GM21360 (cell line): Measurements from ENCODE around the gene RPL12.
A peak's percentile ranks its signal among the peaks of the same experiment; 100 is the strongest.
"Not testable (repeated sequence)": the region's sequence is repeated elsewhere in the genome, so short reads cannot be mapped to it uniquely, and the experiment has no call there.

Experiments used
- ATAC-seq: cut with Tn5 transposase; IDR thresholded peaks from one replicate; pipeline ENCODE4 v1.9.1; 2021; ENCODE audit warnings: mild to moderate bottlenecking, moderate library complexity; ENCODE audit not compliant: unreplicated experiment

RPL12 gene

DNA sequence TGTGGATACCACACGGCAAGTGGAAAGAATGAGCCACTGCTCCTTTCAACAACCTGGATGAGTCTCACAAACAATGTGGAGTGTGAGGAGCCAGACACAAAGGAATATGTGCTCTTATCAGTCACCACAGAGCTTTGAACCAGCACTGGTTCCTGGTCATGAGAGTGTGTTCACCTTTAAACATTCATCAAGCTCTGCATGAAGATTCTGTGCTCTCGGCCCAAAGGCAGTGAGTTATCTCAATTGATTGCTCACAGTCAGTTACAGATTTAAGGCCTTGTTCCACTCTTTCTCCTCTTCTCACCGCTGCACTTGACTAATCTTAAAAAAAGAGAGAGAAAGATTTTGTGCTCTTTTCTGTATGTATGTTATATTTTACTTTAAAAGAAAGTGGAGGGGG lies 19.5 kb upstream of the RPL12 start:
- ATAC-seq: no peak

DNA sequence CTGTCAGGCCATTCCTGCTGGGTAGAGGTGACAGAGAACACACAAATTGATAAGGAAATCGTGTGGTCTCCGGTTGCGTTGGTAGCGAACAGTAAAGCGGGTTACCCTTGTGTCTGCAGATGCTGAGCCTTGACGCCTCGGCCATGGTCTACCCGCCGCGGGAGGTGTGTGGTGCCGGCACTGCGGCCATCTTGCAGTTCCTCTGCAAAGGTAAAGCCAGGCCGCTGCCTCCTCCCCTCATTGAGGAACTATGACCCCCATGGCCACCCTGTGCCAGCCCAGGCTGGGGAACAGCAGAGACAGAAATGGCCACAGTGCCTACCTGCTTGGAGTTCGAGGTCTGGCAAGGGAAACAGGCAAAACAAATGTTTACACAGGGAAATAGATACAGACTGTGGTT lies 16.4 kb upstream of the RPL12 start:
- ATAC-seq: no peak

DNA sequence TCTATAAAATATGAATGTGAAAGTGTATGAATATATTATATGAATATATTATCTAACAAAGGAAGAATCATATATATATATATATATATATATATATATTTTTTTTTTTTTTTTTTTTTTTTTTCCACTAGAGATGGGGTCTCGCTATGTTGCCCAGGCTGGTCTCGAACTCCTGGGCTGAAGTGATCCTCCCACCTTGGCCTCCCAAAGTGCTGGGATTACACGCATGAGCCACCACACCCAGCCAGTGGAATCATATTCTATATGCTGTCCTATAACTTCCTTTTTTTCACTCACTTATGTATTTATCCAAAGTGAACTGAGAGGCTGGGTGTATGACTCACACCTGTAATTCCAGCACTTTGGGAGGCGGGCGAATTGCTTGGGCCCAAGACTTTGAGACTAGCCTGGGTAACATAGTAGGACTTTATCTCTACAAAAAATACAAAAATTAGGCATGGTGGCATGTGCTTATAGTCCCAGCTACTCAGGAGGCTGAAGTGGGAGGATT lies 15.3 kb upstream of the RPL12 start:
- ATAC-seq: not testable (repeated sequence)

DNA sequence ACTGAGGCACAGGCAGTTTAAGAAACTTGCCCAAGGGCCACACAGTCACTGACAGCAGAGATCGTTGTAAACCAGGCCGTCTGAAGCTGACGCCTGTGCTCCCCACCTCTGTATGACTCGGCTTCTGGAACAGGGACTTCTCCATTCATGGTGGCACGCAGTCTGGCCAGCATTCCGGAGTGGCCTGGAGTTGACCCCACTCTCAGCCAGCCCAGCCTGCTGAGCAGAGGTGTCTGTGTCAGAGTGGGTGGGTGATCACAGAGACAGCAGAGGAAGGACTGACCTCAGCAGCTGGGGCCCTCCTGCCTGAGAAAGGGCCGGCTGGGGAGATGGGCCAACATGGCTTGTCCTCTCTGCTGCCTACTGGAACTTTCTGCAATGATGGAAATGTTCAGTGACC lies 12.7 kb upstream of the RPL12 start:
- ATAC-seq: no peak

DNA sequence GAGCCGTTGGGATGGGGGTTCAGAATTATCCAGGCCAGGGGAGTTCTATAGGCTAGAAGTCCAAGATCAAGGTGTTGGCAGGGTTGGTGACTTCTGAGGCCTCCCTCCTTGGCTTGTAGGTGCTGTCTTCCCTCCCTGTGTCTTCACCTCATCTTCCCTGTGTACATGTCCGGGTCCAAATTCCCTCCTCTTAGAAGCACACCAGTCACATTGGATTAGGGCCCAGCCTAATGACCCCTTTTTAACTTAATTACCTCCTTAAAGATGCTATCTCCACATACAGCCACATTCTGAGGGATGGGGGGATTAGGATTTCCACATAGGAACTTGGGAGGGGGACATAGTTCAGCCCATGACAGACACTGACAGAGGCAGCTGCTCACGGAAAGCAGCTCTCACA lies 12.2 kb upstream of the RPL12 start:
- no peak for ATAC-seq

DNA sequence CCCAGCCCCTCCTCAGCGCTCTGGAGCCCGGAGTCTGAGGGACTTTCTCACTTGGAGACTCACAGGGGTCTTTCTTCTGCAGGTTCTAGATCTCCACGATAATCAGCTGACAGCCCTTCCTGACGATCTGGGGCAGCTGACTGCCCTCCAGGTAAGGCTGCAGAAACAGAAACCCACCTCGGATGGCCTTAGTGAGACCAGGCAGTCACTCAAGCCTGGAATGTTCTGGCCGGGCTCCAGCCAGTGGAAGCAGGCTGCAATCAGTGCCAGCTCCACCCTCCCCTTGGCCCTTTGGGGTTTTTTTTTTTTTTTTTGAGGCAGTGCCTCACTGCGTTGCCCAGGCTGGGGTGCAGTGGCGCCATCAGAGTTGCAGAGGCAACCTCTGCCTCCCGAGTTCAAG lies 7.7 kb upstream of the RPL12 start:
- ATAC-seq: no peak

DNA sequence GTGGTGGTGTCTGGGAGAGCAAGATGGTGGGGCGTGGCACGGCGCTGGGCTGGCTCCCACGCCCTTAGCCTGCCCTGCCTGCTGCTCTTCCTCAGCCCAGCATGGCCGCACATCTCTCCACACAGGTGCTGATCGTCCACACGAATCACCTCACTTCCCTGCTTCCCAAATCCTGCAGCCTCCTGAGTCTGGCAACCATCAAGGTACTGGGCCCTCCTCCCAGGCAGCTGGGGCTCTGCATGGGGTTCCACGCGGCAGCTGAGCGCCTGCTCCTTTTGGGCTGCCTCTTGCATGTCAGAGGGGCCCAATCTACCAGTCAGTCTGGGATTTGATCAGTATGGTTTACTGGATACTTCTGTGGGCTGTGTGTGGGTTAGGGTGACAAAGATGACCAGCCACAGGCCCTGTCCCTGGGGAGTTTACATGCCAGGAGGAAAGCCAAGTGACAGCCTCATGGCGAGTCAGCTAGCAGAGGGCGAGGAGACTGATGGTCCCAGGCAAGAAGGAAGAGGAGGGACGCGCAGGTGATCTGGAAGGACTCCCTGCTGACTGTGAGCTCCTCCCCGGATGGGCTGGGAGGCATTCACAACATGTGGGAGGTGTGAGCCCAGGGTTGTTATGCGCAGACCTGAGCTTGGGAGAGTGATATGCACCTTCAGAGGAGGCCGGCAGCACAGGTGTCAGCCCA lies 6.1 kb upstream of the RPL12 start:
- no peak for ATAC-seq

DNA sequence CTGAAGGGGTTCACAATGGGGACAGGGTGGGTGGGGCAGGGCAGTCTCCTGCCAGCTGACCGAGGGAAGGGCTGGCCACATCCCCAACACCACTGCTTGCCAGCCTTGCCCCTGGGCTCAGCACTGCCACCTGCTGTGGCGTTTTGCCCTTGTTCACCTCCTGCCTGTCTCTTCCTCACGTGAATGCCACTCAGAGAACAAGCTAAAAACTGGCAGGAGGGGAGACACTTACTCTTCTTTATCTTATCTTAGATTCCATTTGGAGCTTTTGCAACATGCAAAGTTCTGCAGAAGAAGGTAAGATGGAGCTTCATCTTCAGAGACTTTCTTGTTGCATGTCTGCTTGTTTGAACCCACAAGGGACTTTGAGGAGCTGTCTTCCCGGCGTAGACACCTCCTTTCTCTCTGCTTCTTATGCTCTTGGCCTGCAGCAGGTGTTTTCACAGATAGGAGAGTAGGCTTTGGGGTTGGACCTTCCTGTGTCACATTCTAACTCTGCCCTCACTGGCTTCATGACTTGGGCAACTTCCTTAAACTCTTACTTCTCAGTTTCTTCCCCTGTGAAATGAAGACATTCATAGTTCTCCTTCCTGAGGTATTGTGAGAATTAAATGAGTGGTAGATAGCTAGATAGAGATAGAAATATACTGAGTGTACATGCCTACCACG lies 4.3 kb upstream of the RPL12 start:
- ATAC-seq: no peak

DNA sequence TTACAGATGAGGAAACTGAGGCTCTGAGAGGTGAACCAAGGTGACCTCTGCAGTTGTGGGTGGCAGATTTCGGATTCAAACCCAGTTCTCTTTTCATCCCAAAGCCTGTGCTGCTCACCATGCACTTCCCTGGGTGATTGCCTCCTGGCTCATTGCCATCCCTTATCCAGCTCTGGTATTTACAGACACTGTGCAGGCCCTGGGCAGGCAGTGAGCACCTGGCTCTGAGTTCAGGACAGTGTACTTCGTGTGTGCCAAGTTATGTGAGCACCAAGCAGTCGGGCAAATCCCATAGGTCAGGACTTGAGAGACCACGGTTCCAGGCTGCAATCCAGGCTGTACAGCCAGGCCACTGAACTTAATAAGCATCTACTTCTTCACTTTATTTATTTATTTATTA lies 1.5 kb upstream of the RPL12 start:
- no peak for ATAC-seq

DNA sequence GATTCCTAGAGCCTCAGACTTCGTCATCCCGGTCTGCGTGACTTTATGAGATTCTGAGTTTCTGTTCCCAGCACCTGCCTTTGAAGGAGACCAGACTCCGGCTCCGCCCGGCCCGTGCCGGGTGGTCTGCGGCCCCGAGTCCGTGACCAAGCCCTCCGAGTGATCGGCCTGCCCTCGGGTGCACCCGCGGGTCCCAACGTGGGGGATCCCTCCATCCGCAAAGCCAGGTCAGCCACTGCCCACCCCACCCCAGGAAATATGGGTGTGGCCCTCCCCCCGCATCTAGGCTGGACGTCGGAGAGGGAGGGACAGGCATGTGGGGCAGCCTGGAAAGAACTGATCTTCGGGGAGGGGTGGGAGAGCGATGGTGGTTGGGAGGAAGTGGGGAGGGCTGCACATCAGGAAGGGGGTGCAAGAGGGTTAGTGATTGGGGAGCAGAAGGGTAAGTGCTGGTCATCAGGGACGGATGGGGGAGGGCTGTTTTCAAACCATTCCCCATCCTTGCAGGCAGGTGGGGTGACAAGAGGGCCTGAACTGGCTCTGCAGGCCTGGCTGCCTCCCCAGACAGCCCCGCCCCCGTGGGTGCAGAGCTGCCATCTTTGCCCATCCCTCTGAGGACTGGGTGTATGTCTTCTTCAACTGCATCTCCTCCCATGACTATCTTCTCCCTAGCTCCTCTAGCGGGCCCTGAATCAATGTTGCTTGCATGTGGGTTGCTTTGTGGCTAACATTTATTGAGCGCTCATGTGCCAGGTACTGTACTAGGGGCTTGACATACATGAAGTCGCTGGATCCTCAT lies 851 bp upstream of the RPL12 start:
- ATAC-seq: peak; percentile 10

DNA sequence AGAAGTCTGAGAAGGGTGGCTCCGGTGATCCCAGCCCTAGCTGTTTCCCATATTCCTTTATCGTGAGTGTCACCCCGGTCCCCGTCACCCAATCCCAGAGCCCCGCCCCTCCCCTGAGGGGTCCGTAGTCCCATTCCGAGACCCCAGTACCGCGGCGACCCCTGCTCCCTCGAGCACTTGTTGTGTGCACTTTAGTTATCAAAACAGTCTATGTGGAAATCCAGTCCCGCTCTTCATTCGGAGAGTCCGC lies 327 bp upstream of the RPL12 start:
- no peak for ATAC-seq

DNA sequence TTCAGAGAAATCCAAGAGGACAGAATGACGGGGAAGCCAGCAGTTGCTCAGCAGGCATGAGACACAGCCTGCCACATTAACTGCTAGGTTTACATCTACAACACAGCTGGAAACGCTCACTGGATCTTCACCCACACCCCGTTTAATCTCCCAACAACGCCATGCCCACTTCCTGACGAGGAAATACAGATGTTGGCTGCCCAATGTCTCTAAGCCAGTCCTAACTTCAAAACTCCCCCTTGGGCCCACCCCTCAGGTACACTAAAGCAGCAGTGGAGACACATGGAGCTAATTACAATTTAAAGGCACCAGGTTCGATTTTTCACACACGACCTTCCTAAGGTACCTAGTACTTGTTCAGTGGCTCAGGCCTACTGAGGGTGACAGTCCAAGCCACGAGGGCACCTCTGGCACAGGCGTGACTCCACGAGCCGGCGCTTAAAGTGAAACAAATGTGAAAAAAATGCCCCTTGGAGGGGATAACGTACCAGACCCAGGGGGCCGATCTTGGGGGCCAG lies 904 bp downstream of the RPL12 start:
- no peak for ATAC-seq

DNA sequence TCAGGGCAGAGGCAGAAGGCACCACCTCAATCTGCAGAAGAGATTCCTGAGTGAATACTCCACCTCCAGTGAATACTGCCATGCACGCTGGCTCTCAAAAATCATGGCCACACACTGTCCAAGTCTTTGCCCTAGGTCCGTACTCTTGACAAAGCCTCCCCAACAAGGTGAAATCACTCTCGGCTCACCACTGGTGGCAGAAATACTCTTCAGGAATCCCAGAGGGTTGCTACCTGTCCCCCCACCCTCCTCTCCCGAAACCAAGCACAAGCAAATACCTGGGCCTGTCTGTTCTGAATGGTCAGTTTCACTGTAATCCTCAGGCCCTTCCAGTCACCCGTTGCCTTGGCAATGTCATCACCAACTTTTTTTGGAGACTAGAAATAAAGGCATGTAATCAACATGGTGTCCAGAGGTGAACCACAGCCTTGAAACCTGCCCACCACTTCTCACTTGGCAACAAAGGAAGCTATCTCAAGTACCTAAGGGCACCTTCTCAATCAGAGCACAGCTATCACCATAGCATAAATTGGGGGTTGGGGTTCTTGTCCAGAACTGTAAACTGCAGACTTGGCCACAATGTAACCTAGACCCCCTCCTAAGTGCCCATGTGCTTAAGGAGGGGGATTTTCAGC lies 1.8 kb downstream of the RPL12 start:
- no peak for ATAC-seq

DNA sequence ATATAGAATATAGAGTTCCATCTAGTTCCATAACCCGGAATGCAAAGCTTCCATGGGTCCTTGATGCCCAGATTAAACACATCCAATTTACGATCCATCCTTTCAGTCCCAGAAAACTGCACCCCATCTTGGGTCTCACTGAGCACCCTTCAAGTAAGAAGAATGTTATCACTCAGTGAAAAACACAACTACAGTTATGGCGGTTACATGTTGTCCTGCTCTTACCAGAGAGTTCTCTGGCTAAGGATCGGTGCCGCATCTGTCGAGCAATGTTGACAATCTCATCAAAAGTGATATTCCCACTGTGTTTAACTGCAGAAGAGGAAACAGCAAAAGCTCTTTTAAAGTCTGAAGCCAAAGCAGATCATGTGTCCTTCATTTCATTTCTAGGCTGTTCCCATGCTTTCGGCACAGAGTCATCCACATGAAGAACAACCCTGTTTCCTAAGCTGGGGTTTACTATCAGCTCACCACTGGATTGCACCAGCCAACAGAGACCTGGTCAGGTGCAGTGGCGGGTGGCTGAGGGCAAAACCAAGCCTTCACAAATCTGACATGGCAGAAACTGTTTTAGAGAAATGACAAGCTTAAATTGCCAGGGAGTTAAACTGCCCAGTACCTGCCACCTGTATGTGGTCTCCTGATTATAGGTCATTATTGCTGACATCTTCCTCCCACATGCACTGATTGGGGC lies 2.9 kb downstream of the RPL12 start:
- no peak for ATAC-seq

DNA sequence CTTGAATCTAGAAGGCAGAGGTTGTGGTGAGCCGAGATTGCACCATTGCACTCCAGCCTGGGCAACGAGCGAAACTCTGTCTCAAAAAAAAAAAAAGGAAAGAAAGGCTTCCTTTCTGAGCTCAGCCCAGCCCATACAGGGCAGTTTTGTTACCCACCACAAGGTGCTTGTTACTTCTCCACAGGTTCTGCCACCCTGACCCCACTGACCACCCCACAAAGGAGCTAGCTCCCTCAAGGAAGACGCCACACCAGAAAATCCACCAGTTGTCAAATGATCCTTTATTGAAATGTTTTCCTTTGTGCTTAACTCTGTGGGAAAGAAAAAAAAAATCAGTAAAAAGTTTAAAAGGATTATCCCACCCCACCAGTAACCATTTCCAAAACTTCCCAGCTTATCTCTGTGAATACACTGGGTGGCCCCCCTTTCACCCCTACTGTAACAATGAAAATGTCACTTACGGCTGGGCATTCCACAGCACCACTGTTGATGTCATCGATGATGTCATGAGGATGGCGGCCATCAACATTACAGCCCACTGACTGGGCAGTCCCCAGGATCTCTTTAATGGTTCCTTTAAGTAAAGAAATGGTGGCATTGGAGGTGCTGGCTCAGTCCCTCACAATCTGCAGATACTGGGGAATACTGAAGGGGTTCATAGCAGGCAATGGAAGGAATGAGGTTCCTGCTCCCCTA lies 3.6 kb downstream of the RPL12 start:
- ATAC-seq: no peak

DNA sequence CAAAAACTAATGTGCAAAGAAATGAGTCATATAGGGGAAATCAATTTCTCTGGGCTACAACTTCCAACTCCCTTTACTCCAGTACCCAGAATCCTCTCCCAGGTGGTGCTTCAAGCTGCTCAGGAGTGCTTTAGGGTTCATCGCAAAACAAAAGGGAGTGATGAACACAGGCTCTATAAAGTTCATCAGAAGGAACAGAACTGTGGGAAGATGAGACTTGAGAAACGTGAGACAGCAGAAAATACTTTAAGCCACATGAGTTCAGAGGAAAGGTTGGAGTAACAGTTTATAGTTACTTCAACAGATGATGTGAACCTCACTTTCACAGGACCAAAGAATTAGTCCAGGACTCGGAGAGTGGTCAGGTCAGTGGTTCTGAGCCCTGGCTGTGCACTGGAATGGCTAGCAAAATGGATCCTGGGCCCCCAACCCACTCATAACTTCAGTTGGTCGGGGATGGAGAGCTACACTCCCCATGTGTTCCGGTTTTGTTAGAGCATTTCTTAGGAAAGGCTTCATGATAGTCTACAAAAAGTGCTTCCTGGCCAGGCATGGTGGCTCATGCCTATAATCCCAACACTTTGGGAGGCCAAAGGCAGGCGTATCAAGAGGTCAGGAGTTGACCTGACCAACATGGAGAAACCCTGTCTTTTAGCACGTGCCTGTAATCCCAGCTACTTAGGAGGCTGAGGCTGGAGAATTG lies 4.3 kb downstream of the RPL12 start:
- no peak for ATAC-seq

DNA sequence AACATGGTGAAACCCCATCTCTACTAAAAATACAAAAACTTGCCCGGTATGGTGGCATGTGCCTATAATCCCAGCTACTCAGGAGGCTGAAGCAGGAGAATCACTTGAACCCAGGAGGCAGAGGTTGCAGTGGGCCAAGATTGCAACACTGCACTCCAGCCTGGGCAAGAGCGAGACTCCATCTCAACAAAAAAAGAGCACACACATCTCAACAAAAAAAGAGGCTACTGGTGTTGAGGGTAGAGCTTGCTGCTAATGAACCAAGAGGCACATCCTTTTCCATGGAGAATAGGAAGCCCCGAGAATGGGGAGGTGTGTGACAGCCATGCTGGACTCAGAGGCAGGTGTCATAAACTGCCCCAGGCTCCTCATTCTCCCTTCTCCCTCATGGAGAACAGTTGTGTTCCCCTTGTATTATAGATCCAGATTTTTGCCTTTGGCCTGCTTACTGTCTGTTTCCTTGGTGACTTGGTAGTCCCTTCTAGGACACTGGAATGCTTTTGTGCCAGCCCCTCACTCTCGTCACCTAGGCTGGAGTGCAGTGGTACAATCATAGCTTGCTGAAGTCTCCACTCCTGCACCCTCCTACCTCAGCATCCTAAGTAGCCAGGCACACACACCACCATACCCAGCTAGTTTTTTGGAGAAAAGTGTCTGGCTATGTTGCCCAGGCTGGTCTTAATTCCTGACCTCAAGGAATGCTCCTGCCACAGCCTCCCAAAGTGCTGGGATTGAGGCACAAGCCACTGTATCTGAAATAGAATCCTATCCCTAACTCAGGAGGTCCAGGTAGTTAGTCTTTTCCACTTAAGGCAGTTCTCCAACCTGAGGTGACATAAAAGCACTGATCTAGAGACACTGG lies 5.1 kb downstream of the RPL12 start:
- ATAC-seq: no peak

DNA sequence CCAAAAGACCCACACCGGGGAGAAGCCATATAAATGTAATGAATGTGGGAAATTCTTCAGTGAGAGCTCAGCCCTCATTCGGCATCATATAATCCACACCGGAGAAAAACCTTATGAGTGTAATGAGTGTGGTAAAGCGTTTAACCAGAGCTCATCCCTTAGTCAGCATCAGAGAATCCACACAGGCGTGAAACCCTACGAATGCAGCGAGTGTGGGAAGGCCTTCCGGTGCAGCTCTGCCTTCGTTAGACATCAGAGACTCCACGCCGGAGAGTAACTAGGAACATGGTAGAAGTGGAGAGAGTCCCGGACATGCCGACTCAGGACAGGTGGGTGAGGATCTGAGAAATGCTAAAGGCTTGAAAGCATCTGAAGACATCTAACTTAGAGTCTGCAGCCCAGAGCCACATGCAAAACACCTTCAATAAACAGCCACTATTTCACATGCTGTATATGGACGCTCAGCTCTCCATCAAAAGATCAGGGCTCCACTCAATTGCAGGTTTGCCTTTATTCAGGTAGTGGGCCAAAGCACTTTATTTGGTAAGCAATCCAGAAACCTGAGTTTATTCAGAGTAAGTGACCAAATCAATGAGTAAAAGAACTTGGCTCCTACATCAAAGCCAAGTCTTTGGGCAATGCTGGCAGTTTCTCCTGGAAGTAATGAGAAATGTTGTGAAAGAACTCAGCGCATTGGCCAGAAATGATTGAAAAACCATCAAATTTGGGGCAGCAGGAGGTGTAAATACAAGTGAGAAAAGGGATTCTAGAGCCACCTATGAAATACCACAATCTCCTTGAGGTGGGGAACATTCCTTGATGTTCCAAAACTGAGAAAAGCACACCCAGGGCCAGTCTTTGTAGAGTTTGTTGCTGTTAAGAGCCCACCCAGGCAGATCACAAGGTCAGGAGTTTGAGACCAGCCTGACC lies 6.0 kb downstream of the RPL12 start:
- ATAC-seq: no peak
